Memory B cell (primary cell): ENCODE data around the gene ADGRG1.

Experiments
- ATAC-seq: fragments of 150-1000 bp; cut with Tn5 transposase; 2 replicates; pipeline ENCODE4 v1.10.0; 2021; ENCODE audit warnings: low read depth, mild to moderate bottlenecking, moderate library complexity
- DNase-seq, 2 donors: peaks; one replicate each; pipeline ENCODE4 v3.0.0; 2022; ENCODE audit warnings: low spot score in 2 of 2
- H3K27ac Mint-ChIP-seq: one replicate; pipeline ENCODE4 v1.8.0; 2022; ENCODE audit warnings: mild to moderate bottlenecking, moderate library complexity, mixed read lengths
- H3K27me3 Mint-ChIP-seq: one replicate; pipeline ENCODE4 v1.8.0; 2022; ENCODE audit warnings: mixed read lengths
- H3K36me3 Mint-ChIP-seq: one replicate; pipeline ENCODE4 v1.8.0; 2022; ENCODE audit warnings: mild to moderate bottlenecking, mixed read lengths
- H3K4me1 Mint-ChIP-seq: one replicate; pipeline ENCODE4 v1.8.0; 2022; ENCODE audit warnings: mixed read lengths
- H3K4me3 Mint-ChIP-seq: one replicate; pipeline ENCODE4 v1.8.0; 2022; ENCODE audit warnings: mild to moderate bottlenecking, moderate library complexity, mixed read lengths
- H3K9me3 Mint-ChIP-seq: one replicate; pipeline ENCODE4 v1.8.0; 2022; ENCODE audit warnings: mixed read lengths

ADGRG1 gene

DNA sequence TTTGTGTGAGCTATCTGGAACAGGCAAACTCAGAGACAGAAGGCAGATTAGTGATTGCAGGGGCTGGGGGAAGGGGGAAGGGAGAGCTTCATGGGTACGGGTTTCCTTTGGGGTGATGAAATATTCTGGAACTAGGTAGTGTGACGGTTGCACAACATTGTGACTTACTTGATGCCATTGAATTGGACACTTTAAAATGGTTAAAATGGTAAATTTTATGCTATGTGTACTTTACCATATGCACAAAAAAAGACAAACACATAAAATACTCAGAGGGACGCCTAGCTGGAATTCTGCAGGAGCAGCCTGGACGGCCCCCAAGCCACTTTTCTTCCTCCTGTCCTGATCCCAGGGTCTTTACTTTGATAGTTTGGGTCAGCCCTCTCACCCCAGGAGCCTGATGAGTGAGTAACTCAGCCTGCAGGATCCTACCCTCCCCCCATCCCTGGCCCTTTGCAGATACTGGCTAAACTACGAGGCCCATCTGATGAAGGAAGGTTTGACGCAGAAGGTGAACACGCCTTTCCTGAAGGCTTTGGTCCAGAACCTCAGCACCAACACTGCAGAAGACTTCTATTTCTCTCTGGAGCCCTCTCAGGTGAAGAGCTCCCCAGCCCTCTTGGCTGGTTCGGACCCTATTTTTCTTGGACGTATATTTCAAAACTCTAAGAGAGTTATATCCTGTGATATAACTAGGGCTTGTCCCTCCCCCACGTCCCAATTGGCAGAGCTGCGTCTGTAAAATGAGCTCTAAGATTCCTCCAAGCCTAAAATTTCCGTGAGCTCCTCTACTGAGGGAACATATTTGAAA, 47.5 kb downstream of the ADGRG1 start:
- peaks cover 7% of the 10 kb centered on the region for H3K4me1 Mint-ChIP-seq
- no peaks in the 10 kb centered on the region for H3K36me3 Mint-ChIP-seq
- peaks cover 15% of the 10 kb centered on the region for H3K27me3 Mint-ChIP-seq
- H3K4me3 Mint-ChIP-seq = no peak overlapping the region
- ATAC-seq = no peak
- H3K9me3 Mint-ChIP-seq = no peaks in the 10 kb centered on the region
- DNase-seq = no peak
- H3K27ac Mint-ChIP-seq = no peak overlapping the region

GRCh38 chr16:57676553-57677085, 48.2 kb downstream of the ADGRG1 start:
- ATAC-seq (no peak), DNase-seq (no peak)
- H3K27ac Mint-ChIP-seq = no peak overlapping the region
- H3K4me1 Mint-ChIP-seq = peaks cover 7% of the 10 kb centered on the region
- H3K4me3 Mint-ChIP-seq = no peak overlapping the region
- no peaks in the 10 kb centered on the region for H3K9me3 Mint-ChIP-seq
- peaks cover 11% of the 10 kb centered on the region for H3K27me3 Mint-ChIP-seq
- no peaks in the 10 kb centered on the region for H3K36me3 Mint-ChIP-seq

DNA sequence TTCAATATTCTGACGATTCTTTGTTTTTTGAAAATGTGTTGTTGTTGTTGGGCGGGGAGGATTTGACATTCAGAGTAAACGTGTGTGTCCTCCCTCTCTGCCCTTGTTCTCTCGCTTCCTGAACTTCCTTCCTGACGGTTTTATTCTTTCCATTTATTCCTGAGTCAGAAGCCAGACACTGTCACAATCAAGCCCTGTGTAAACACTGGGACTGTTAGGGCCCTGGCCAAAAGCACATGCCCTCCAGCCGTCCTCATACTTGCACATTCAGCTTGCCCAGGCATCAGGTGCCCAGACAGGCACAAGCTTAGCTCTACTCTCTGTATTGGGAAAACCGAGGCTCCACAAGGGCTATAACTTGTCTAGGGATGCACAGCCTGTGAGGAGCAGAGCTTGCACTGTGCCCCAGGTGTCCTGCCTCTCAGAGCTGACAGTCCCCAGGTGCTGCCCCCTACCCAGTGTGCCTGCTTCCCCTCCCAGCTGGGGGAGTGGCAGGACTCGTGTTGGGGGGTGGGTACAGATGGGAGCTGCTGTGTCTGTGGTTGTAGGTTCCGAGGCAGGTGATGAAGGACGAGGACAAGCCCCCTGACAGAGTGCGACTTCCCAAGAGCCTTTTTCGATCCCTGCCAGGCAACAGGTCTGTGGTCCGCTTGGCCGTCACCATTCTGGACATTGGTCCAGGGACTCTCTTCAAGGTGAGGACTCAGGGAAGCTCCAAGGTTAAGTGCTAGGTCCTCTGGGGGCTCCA, 49.4 kb downstream of the ADGRG1 start:
- DNase-seq (no peak), ATAC-seq (no peak)
- H3K36me3 Mint-ChIP-seq = no peaks in the 10 kb centered on the region
- no peak overlapping the region for H3K4me3 Mint-ChIP-seq
- no peak overlapping the region for H3K27ac Mint-ChIP-seq
- peaks cover 13% of the 10 kb centered on the region for H3K27me3 Mint-ChIP-seq
- peaks cover 7% of the 10 kb centered on the region for H3K4me1 Mint-ChIP-seq
- H3K9me3 Mint-ChIP-seq = no peaks in the 10 kb centered on the region

DNA sequence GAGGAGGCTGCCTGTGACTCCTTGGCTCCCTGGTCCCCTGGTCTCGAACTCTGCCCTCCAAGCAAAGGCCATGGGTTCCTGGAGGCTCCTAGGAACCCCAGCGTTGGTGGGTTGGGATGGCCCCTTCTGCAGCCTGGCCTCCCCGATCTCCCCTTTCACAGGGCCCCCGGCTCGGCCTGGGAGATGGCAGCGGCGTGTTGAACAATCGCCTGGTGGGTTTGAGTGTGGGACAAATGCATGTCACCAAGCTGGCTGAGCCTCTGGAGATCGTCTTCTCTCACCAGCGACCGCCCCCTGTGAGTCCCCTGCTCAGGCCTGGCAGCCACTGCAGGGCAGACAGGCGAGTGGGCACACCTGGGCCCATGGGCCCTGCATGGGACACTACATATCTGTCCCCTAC, 50.6 kb downstream of the ADGRG1 start:
- DNase-seq (no peak), ATAC-seq (no peak)
- H3K36me3 Mint-ChIP-seq = no peaks in the 10 kb centered on the region
- H3K27ac Mint-ChIP-seq = no peak overlapping the region
- peaks cover 8% of the 10 kb centered on the region for H3K27me3 Mint-ChIP-seq
- H3K9me3 Mint-ChIP-seq = no peaks in the 10 kb centered on the region
- H3K4me3 Mint-ChIP-seq = no peak overlapping the region
- peaks cover 7% of the 10 kb centered on the region for H3K4me1 Mint-ChIP-seq

DNA sequence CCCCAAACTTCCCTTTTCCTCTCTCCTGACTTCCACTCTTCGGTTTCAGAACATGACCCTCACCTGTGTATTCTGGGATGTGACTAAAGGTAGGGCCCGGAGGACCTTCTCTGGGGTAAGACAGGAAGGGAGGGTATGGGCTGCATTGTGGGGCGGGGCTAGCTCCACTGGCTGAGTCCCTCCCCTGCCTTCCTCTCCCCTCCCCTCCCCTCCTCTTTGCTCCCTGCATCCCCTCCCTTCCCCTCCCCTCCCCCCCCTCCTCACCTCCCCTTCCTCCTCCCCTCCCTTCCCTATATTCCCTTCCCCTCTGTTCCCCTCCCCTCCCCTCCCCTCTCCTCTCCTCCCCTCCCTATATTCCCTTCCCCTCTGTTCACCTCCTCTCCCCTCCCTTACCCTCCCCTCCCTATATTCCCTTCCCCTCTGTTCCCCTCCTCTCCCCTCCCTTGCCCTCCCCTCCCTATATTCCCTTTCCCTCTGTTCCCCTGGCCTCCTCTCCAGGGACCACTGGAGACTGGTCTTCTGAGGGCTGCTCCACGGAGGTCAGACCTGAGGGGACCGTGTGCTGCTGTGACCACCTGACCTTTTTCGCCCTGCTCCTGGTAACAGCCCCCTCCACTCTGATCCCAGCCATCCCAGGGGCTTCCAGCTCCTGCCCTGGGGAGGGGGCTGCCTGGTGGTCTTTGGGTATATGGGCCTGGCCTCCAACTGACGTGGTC, 51.5 kb downstream of the ADGRG1 start:
- Mint-ChIP-seq H3K4me3 (no peak overlapping the region), H3K36me3 (no peaks in the 10 kb centered on the region), H3K9me3 (no peaks in the 10 kb centered on the region), H3K4me1 (peaks cover 7% of the 10 kb centered on the region), H3K27me3 (peaks cover 7% of the 10 kb centered on the region), H3K27ac (no peak overlapping the region)
- no peak for DNase-seq
- no peak for ATAC-seq

DNA sequence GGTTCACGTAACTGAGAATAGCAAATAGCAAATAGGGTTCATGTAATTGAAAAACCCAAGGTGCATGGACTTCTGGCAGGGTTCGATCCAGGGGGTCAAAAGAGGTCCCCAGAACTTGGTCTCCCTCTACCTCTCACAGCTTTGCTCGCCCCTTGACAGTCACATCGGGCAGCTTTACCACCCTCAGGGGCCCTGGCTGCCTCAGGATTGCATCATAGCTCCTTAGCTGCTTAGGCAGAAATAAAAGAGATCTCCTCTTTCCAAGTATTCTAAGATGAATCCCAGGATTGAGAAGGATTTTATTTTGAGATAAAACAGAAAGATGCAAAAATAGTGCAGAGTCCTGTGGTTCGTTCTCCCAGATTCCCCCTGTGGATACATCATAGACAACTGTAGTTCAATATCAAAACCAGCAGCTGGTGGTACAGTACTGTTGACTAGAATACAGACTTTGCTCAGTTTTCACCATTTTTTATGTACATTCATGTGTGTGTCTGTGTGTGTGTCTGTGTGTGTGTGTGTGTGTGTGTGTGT, 52.5 kb downstream of the ADGRG1 start:
- no peak for ATAC-seq
- H3K27ac Mint-ChIP-seq = no peak overlapping the region
- H3K4me1 Mint-ChIP-seq = peaks cover 7% of the 10 kb centered on the region
- no peak overlapping the region for H3K4me3 Mint-ChIP-seq
- no peaks in the 10 kb centered on the region for H3K9me3 Mint-ChIP-seq
- peaks cover 7% of the 10 kb centered on the region for H3K27me3 Mint-ChIP-seq
- no peaks in the 10 kb centered on the region for H3K36me3 Mint-ChIP-seq
- no peak for DNase-seq

DNA sequence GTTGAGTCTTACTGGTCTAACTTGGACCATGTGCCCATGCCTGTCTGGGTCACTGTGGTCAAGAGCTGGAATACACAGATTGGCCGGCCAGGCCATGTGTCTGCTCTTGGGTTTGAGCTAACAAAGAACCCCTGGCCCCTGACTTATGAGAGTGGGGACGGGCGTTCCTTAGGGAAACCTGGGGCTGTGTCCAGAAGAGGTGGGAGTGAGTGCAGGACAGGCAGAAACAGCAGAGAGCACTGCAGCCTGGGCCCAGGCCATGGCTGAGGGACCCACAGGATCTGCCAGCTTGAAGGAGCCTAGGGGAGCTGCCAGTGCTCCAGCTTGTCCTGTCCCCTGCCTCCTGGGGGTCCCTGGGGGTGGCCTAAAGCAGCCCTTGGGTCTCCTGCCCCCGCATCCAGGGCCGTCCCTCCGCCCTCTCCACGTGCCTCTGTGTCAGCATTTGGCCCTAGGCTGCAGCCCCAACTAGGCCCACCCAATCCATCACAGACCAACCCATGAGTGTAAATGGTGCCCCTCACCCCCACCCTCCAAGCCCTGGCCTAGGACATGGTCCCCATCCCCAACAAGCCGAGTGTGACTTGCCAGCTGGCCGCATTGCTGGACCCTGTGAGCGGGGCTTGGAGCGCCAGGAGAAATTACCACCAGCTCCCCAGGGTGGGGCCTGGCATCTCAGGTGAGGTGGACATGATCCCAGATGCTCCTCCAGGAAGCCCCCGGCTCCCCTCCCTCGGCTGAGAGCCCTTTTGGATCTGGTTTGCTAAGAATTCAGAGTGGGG, 53.7 kb downstream of the ADGRG1 start:
- Mint-ChIP-seq H3K4me1 (peaks cover 4% of the 10 kb centered on the region), H3K27ac (no peak overlapping the region), H3K9me3 (no peaks in the 10 kb centered on the region)

GRCh38 chr16:57682809-57683635, 54.6 kb downstream of the ADGRG1 start:
- Mint-ChIP-seq H3K36me3 (no peaks in the 10 kb centered on the region), H3K9me3 (no peaks in the 10 kb centered on the region), H3K27ac (peak overlapping the region; percentile 2), H3K4me3 (no peak overlapping the region), H3K27me3 (peaks cover 7% of the 10 kb centered on the region), H3K4me1 (peaks cover 4% of the 10 kb centered on the region)
- ATAC-seq (no peak), DNase-seq (no peak)

More for the DNA sequence above, 53.7 kb downstream of the ADGRG1 start:
- ATAC-seq (no peak), DNase-seq (no peak)
- Mint-ChIP-seq H3K4me3 (no peak overlapping the region), H3K36me3 (no peaks in the 10 kb centered on the region), H3K27me3 (peaks cover 7% of the 10 kb centered on the region)

- ATAC-seq (no peak), DNase-seq (no peak)
- no peaks in the 10 kb centered on the region for H3K9me3 Mint-ChIP-seq
- H3K4me1 Mint-ChIP-seq = peaks cover 4% of the 10 kb centered on the region
- H3K27ac Mint-ChIP-seq = peak overlapping the region; percentile 2
- H3K4me3 Mint-ChIP-seq = no peak overlapping the region
- no peaks in the 10 kb centered on the region for H3K36me3 Mint-ChIP-seq
- peaks cover 7% of the 10 kb centered on the region for H3K27me3 Mint-ChIP-seq
Measured at GRCh38 chr16:57683636-57684545, 55.5 kb downstream of the ADGRG1 start.

- peaks cover 6% of the 10 kb centered on the region for H3K4me1 Mint-ChIP-seq
- H3K9me3 Mint-ChIP-seq = no peaks in the 10 kb centered on the region
- DNase-seq = no peak
- H3K36me3 Mint-ChIP-seq = no peaks in the 10 kb centered on the region
- H3K4me3 Mint-ChIP-seq = no peak overlapping the region
- H3K27ac Mint-ChIP-seq = no peak overlapping the region
- H3K27me3 Mint-ChIP-seq = peaks cover 5% of the 10 kb centered on the region
- no peak for ATAC-seq
Measured at GRCh38 chr16:57684626-57685358, 56.4 kb downstream of the ADGRG1 start.

DNA sequence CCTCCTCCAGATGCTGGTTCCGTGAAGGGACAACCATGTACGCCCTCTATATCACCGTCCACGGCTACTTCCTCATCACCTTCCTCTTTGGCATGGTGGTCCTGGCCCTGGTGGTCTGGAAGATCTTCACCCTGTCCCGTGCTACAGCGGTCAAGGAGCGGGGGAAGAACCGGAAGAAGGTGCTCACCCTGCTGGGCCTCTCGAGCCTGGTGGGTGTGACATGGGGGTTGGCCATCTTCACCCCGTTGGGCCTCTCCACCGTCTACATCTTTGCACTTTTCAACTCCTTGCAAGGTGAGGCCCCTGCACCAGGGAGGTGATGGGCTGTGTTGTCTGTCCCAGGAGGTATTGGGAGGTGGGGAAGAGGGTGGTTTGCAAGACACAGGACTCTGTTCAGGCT, 57.2 kb downstream of the ADGRG1 start:
- peaks cover 9% of the 10 kb centered on the region for H3K4me1 Mint-ChIP-seq
- peaks cover 4% of the 10 kb centered on the region for H3K27me3 Mint-ChIP-seq
- H3K27ac Mint-ChIP-seq = no peak overlapping the region
- no peaks in the 10 kb centered on the region for H3K36me3 Mint-ChIP-seq
- DNase-seq (no peak), ATAC-seq (no peak)
- no peak overlapping the region for H3K4me3 Mint-ChIP-seq
- H3K9me3 Mint-ChIP-seq = no peaks in the 10 kb centered on the region
